GM10248 (cell line): ENCODE data around the gene ST6GAL1.

Experiments
- CTCF ChIA-PET: fragments of 300-600 bp; sonication (Branson Sonifier 250); formaldehyde crosslinking; extraction: SDS; loops from one replicate; lab custom pipeline; 2021; ENCODE audit warnings: antibody characterized with exemption; lab: Yijun Ruan, JAX
- POLR2A ChIA-PET: fragments of 350-650 bp; sonication (Branson Sonifier 250); formaldehyde crosslinking; extraction: SDS; loops from one replicate; lab custom pipeline; 2020; ENCODE audit warnings: antibody characterized with exemption; lab: Yijun Ruan, JAX
- DNase-seq: peaks from one replicate; pipeline ENCODE4 v3.0.0; 2012; ENCODE audit errors: extremely low spot score
- TF ChIP-seq, protein P1 (sequence below): IDR thresholded peaks from 2 replicates; pipeline ENCODE4 v1.5.1; 2012; ENCODE audit warnings: mild to moderate bottlenecking, low read depth; ENCODE audit errors: extremely low read depth, missing control alignments, control extremely low read depth

ST6GAL1 gene

GRCh38 chr3:187025656-187026316, 95.5 kb downstream of the ST6GAL1 start:
- TF ChIP-seq, protein P1, sequence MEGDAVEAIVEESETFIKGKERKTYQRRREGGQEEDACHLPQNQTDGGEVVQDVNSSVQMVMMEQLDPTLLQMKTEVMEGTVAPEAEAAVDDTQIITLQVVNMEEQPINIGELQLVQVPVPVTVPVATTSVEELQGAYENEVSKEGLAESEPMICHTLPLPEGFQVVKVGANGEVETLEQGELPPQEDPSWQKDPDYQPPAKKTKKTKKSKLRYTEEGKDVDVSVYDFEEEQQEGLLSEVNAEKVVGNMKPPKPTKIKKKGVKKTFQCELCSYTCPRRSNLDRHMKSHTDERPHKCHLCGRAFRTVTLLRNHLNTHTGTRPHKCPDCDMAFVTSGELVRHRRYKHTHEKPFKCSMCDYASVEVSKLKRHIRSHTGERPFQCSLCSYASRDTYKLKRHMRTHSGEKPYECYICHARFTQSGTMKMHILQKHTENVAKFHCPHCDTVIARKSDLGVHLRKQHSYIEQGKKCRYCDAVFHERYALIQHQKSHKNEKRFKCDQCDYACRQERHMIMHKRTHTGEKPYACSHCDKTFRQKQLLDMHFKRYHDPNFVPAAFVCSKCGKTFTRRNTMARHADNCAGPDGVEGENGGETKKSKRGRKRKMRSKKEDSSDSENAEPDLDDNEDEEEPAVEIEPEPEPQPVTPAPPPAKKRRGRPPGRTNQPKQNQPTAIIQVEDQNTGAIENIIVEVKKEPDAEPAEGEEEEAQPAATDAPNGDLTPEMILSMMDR, result no peak
- no peak for DNase-seq
- ChIA-PET POLR2A (interaction anchor here (1.1 to 2.8 kb wide), 5 partner anchors 9 to 242 kb away, joined by 3 to 12 read pairs (median 4); no protein-coding TSS in a partner anchor), CTCF (interaction anchor here (0.8 to 3.5 kb wide), 12 partner anchors 9 to 177 kb away, joined by 3 to 17 read pairs (median 4); no protein-coding TSS in a partner anchor)

- ChIA-PET POLR2A (interaction anchor here (1.1 to 2.8 kb wide), 4 partner anchors 10 to 242 kb away, joined by 3 to 12 read pairs (median 4); no protein-coding TSS in a partner anchor), CTCF (interaction anchor here (0.8 to 3.5 kb wide), 11 partner anchors 9 to 177 kb away, joined by 3 to 17 read pairs (median 4); no protein-coding TSS in a partner anchor)
- DNase-seq, result no peak
- TF ChIP-seq, protein P1, result no peak
Observed at GRCh38 chr3:187026317-187026670, 96.0 kb downstream of the ST6GAL1 start.

GRCh38 chr3:187027531-187028278, 97.4 kb downstream of the ST6GAL1 start:
- ChIA-PET CTCF (interaction anchor here (0.8 to 3.5 kb wide), 9 partner anchors 9 to 1084 kb away, joined by 3 to 17 read pairs (median 3); no protein-coding TSS in a partner anchor), POLR2A (interaction anchor here (0.6 to 2.8 kb wide), 5 partner anchors 9 to 242 kb away, joined by 3 to 12 read pairs (median 3); no protein-coding TSS in a partner anchor)
- TF ChIP-seq, protein P1, result no peak
- DNase-seq, result no peak

DNA sequence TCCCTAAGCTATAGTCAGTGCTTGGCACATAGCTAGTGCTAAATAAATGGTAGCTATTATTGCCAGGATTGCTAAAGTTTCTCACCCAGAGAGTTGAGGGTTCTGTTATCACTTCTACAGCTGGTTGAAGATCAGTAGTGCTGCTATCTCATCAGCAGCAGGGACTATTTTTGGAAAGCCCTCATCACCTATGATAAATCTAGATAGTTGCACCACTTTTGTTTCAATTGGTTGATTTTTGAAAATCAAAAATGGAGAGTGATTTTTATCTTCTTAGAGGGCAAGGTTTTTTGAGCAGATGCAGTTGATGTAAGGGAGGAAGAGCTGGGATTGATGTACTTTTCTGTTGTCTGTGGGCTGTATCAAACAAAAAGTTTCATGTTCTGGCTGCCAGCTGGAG, 101.6 kb downstream of the ST6GAL1 start:
- no peak for DNase-seq
- ChIA-PET CTCF (interaction anchor here (1.0 to 3.7 kb wide), 5 partner anchors 9 to 210 kb away, joined by 3 to 18 read pairs (median 5); partner anchors contain the start of gene RPL39L), POLR2A (interaction anchor here (1.4 kb wide), 2 partner anchors 10 to 248 kb away, joined by 4 to 6 read pairs; no protein-coding TSS in a partner anchor)
- TF ChIP-seq, protein P1, result no peak

GRCh38 chr3:187036394-187036793, 106.1 kb downstream of the ST6GAL1 start:
- DNase-seq, result no peak
- TF ChIP-seq, protein P1, result no peak
- ChIA-PET CTCF (interaction anchor here (0.8 kb wide), 1 partner anchor 10 kb away, joined by 3 read pairs; no protein-coding TSS in a partner anchor), POLR2A (no interaction called here)
